Islet precursor cell (in vitro differentiated cells): ENCODE data around the gene GALT.

Source experiments
- DNase-seq: peaks from one replicate; pipeline ENCODE4 v3.0.0-alpha.2; 2018

GALT gene

DNA sequence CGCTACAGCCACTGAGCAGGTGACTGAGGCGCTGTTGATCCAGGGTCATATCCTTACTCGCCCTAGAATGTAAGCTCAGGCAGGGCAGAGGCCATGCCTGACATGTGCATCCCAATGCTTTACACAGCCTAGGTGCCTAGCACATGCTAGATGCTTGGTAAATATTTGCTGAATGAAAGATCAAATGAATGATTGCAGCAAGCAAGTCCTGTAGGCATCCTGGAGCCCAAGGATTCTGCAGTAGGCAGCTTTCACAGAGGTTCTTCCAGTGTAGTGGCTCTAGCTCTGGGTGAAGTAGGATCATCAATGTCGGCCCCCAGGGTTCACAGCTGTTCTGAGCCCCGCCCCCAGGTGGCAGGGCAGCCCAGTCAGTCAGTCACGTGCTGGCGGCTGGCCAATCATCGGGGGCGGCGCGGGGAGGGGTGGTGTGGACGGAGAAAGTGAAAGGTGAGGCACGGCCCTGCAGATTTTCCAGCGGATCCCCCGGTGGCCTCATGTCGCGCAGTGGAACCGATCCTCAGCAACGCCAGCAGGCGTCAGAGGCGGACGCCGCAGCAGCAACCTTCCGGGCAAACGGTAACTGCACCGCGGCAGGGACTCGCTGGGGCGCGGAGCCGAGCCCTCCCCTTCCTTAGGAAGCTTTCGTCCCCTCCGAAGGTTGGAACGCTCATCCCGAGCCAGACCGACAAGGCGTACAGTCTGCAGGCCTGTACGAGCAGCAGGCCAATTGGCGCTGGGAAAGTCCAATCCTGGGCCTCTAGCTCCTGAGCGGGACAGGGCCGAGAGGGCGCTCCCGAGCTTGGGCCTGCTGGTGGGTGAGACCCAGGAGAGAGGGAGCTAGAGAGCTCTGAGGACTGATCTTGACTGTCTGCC is at the start of gene GALT:
Gene GALT (plus strand): TSS at position 465 of the 873 bp plus-strand sequence. CDS start 30 bp downstream, at position 495.
- peak; percentile 98 for DNase-seq

DNA sequence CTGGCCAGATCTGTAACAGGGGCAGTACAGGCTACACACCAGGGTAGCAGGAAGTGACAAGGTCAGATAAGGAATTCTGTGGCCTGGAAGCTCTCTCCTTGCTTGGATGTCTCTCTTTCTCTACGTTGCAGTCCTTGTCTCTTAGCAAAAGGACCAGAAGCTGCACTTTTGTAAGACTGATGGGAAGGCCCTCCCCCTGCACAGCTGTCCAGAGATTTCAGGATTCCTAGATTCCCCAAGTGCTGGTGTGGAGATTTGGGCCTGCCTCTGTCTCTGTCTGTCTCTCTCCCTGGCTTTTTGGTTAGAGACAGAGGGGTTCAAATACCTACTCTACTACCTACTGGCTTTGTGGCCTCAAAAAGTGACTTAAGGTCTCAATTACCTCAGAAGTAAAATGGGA is 46.9 kb upstream of the GALT start:
- no peak for DNase-seq

DNA sequence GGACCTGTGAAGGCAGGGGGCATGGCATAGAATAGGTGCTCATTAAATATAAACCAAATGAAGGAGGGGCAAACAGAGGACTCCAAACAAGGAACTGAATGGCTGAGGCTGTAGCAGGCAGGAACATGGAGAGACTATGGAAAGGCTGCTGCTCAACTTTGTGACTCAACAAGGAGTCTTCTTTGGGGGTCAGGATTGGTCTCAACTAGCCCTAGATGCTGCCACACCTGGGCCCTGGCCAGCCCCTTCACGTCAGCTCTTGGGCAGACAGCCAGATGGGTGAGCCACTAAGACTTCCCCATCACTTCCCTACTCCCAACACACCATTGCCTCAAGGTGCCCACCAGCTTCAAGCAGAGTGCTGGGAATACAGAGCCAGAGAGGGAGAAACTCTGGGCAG is 45.6 kb upstream of the GALT start:
- DNase-seq, result no peak

DNA sequence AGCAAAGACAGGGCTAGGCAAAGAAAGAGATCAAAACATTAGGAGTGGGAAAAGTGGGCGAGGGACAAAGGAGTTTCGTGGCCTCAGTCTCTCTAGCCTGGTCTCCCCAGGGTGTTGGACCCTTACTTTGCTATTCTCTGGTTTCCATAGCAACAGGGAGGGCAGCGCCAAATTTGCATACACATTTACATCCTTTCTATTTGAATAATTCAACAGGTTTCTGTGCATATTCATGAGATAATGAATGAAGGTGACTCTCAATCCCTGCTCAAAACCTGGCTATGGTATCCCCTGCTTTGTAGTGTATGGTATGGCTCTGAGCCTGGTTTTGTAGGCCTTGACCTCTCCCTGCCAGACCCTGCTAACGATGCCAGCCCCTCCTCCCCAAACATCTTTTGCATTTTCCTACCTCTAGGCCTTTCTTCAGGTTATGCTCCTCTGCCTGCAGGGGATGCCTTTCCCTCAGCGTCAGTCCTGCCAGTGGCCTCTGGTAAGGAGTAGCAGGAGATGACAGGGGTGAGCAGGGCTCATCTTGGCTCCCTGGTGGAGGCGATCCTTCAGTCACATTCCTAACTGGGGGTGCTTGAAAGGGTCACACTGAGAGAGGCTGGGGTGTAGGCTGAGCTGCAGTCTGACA is 44.4 kb upstream of the GALT start:
- no peak for DNase-seq

DNA sequence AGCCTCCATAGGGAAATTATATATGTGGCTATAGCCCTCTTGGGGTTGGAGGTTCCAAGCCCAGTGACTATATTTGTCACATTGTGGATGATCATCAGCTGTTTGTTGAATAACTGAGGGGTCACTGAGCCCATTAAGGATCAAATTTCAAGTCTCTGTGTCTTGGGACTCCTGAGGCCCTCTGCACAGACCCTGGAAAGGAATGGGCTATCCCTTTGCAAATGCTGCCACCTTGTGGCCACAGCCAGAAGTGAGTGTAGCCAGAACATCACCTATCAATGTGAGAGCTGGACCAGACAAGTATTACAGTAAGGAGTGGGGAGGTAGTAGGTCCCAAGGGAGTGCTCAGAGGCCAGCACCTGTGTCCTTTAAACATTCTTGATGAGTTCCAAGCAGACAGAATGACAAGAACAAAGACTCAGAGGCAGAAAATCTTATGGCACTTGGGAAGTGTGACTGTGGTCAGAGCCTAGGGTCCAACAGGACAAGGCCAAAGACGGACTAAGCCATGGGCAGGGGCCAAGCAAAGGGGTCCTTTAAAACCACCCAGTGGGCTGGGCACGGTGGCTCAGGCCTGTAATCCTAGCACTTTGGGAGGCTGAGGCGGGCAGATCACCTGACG is 42.8 kb upstream of the GALT start:
- DNase-seq, result peak; percentile 91

DNA sequence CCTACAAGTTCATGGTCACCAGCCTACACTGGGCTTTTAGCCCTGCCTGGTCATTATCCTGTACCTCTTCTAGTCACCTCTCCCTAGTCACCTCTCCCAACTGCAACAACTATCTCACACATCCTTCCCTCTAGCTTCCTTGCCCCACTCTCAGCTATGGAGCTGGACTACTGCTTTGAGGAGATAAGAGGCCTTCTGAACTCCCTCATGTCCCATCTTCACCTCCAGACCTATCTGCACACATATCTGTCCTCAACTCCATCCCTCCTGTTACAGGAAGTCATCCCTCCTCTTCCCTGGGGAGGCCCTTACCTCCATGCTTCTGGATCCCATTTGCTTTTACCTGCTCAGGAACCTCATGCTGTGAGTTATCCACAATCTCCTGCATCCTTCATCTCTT is 40.3 kb upstream of the GALT start:
- DNase-seq, result no peak

DNA sequence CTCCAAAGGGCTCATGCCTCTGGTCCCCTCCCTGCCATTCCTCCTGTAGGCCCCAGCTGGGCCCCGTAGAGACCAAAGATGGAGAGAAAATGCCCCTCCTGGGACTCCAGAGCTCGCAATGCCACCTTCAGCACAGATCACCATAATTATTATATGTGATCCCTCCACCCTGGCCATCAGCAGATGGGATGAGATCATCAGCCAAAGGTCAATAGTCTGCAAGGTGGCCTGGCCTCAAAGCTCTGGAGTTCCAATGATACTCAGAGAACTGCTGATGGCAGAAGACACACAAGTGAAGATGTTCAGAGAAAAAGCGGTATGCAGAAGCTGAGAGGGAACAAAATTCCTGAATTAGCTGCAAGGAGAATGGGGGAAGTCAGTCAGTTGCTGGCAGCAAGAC is 39.6 kb upstream of the GALT start:
- DNase-seq, result no peak

DNA sequence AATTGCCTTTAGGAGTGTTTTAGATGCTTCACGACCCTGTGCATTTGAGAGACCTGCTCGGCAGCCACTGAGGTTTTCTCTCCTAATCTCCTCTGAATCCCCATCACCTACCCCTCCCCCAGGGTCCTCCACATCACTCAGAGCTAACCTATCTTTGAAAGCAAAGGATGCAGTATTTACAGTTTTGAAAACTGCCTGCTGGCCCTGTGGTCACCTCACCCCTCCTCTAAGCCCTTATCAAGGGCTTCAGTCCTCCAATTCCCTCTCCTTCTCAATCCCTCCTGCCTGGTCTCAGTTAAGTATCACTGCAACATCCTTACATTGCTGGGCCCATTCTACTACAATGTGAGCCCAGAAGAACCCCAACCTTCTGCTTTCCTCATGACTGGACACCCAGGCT is 39.1 kb upstream of the GALT start:
- no peak for DNase-seq

DNA sequence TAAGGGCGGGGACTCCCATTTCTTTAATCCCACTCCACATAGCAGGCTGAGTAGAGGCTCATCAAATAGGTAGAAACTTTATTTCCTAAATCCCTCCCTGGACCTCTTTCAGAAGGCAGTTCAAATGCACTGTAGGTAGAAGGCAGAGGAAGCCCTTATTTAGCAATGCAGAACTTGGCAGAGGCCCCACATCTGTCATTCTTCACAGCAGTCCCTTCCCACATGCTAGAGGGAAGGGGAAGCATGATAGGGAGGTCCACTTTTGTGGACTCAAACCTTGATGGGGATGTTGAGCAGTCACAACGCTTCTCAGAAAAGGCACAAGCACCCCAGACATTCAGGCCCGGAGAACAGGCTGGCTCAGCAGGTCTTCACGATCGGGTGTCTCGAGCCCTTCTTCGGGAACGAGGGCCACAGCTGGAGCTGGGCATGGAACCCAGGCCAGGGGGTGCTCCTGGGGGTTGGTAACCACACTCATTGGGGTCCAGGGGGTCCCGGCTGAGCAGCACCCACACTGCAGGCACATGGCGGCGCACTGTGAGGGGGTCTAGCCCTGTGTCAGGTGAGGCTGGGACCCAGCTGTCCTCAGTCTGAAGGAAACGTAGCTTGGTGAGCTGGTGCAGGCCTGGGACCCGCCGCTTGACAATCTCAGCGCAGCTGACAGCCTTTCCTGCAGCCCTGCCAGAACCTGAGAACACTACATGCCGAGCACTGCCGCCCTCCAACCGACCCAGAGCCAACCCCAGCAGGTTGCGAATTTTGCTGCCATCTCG is 35.9 kb upstream of the GALT start:
- no peak for DNase-seq

DNA sequence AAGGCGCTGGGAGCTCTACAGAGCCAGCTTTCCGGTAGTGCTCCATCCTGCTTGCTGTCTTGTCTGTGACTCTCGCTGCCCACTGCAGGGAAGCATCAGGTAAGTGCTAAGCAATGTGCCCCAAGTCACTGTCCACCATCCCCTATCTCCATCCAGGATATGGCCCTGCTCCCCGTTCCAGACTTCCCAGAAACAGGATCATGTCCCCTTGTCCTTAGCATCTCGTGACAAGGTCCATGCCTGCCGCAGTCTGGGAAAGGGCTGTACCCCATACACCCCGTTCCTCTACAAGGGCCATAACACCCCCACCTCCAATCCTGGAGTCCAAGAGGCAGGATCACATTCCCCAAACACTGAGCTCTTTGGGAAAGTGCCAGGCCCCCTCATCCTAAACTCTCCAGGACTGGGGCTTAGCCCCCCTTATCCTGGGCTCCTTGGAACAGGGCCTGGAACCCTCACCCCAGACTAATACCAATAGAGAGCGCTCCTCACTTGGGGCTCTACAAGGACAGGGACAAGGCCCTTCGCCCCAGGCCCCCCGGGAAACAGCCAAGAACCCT is 35.1 kb upstream of the GALT start:
- DNase-seq, result no peak

DNA sequence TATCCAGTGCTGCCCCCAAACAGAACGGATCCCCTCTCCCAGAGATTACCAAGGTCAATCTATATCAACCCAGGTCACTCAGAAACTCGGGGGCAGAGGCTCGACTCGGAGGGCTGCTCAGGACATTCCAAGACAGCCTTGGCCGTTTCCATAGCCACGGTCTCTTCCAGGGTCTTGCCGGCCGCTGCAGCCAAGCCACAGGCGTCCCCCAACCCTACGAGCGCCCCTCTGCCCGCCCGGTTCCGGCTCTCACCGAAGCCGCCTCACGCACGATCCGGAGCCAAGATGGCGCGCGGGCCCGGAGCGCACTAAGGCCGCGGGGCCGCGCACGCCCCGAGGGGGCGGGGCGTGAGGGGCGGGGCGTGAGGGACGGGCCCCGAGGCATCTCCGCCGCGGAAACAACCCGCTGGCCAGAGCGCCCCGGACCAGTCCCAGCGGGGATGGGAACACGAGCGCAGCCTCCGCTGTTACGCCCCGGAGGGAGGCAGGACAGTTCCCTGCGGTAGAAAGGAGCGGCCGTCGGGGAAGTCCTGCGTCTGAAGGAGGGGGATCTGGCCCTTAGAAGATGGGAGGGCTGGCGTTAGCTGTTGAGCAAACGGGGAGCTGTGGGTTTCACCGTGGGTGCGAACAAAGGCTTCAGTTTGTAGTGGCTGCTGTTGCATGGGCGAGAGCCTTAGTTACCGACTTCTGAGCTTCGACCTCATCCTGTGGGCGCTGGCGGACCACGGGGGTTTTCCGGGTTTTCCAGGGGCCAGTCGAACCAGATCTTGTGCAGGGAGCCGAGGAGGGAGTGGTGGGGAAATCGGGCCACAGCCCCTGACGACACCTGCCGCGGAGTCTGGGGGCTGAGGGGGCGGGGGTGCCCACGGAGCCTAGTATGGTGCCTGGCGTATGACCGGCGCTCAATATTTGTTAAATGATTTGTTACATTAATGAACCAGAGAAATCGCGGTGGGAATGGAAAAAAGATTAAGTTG is 34.4 kb upstream of the GALT start, which contains the start of gene RPP25L:
Gene RPP25L (minus strand): TSS at position 287 of the 977 bp plus-strand sequence. CDS start 801 bp downstream, outside the sequence.
- peak; percentile 88 for DNase-seq

DNA sequence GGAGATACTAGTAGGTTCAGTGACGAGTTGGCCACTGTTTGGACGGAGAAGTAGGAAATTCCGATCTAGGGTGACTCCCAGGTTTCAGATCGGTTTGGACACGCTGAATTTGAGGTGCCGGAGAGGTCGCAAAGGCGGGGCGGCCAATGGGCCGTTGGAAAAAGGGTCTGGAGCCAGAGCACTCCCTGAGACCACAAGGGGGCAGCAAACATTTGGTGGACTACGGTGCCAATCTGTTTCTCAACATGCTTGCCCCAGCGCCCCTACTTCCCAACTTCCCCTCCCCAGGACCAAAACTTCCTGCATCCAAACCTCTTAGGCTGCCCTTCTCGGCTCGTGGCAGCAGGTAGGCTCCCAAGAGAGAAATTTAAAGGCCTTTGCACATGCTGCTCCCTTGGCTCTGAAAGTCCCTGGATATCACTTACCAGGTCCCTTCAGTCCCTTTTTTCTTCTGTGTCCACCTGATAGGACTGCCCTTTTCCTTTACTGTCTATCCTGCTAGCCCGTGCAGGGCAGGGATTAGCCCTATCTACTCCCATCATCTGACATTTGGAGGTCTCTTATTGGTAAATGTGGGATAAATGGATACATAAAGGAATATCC is 33.6 kb upstream of the GALT start:
- DNase-seq, result peak; percentile 78

DNA sequence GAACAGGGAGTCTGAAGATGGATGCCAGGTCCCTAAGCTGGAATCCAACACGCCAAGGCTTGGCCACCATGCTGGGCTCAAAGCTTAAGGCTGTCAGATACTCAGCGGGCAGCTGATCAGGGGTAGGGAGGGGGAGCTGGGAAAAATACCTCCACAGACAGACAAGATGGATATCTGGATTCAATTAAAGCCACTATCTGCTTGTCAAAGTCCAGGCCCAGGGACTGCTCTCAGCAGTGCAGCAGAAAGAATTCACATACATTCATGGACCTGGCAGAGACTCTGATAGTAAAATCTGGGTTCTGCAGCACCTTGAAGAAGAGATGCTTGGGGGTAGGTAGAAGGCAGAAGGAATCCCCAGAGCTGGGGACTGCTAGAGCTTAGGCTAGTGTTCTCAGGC is 31.3 kb upstream of the GALT start:
- no peak for DNase-seq

DNA sequence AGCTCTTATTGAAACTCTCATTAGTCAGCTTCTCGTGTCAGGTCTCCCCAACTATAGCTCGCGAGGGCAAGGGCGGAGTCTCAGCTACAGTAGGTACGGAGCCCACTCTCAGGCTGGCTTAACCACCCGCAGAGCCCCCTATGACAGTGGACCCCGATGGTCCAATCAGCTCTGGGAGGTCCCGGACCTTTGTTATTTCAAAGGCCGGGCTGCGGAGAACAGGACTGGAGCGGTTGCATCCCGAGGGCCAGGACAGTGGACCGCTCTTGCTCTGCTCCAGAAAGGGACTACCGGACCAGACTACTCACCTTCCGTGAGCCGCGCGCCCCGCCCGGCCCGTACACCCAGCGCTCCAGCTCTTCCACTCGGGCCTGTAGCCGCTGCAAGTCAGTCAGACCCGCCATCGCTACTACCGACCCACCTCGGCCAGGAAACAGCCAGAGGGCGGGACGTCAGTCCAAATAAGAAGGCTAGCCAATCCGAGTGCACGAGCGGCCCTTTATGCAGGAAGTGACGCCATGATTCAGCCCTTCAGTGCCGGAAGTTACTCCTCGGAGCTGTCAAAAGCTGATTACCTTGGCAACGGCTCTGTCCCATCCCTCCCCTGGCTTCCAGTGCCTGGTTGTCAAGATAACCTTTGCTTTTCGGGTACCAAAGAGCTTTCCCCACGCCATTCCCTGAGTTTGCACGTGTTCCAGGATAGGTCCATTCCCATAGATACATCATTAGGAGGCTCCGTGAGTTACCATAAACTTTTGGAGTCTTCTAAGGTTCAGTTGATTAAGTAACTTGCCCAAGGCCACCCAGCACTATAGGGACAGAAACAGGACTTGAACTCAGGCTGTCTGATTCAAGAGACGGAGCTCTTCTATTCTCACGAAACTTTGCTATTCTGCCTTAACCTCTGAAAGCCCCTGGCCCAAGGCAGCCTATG is 26.1 kb upstream of the GALT start, which contains the start of gene DCTN3:
Gene DCTN3 (minus strand): TSS at position 435 of the 934 bp plus-strand sequence. CDS start 31 bp downstream, at position 404.
- DNase-seq, result peak; percentile 96

DNA sequence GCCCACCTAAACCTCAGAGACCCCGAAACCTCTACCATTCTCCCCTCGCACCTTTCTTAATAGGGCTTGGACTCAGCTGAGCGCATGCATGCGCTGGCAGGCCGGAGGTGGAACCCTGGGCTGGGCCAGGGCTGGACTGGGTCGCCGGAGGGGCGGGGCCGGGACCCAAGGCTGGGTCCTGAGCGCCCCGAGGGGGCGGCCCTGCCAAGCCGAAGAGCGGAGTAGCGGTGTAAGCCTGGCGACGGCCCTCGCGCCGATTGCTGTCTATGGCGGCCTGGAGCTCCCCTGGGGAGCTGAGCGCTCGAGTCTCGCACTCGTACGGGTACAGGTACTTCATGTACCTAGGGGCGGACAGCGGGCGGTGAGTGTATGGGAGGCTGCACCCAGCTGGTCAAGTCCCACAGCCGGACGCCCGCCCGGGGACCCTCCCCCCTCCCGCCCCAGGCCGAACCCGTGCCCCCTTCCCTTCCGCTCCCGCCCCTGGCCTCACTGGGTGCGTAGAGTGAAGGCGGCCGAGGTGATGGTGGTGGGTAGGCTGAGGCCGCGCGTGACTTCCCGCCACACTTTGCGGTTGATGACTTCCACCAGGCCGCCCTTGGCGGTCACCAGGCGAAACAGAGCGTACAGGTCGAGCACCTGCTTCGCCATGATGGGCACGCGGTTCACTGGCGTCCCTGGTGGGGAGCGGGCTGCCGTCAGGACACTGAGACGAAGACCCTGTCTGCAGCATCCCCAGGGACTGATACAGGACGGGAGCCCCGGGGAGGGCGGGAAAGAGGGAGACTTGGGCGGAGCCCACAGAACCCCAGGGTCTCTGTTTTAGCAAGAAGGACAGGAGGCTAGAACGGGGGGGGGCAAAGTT is 22.9 kb upstream of the GALT start:
- no peak for DNase-seq

DNA sequence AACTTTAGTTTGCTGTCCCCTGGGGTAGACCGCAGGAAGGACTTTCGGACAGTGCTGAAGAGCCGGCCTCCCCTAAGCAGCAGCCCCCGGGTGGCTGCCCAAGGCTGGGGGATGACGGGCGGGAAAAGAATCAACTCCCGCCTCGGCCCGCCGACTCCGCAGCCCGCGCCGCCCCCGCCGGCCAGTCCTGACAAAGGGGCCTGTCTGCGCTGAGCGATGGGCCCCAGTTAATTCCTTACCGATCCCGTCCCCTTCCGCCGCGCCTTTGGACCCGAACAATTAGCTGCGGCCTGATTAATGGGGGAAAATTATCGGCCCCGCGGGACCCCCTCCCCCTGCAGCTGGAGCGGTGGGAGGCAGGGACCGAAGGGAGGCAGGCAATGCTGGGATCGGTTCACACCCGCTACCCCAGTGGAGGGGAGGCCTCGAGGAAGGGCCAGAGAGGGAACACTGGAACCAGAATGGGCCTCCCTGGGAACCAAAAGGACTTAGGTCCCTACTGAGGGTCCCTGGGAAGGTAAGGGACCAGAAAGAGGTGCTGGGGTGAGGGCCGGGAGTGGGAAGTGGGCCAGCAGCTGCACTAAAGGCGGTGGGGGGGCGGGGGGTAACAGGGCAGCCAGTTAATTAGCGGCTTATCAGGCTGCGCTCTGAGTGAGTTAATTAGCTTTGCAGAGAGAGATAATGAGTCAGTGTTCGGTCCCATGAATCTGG is 21.8 kb upstream of the GALT start:
- DNase-seq, result no peak

DNA sequence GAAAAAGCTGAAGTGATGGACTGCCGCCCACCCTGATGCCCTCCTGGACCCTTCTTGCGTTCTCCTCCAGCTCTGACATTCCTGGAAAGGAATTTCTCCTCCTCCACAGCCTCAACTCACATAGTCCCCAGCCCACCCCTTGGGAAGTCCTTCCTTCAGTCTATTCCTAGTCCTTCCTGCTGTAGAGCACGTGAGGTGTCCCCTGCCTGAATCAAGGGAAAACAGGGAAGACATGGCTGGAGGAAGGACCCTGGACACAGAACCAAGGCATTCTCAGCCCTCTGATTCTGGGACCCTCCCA is 21.3 kb upstream of the GALT start:
- DNase-seq, result no peak
